ENCODE results near the gene ULK4. TPM values are rescaled to one million over a fixed set of nuclear protein-coding genes. Genes with fewer than 3 reads are reported as not detected.

ULK4 gene
- total RNA-seq, 2 experiments from 2014 or later = 21.0 to 21.6 TPM

DNA sequence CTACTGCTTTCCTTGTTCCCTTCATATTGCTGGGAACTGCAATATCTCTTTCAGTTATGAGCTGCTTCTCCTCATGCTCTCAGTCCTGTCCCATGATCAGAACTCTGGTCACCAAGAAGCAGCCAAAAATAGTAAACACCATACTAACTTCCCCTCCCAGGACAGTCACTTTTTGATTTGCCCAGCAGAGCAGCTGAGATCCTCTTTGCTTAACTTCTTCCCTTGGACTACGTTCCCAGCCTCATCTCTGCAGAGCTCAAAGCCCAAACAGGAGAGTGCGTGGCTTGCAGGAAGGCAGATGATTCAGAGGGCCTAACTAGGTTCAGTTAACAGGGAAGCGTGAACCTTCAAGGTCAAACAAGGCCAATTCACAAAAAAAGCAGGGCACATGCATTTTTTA is 609.4 kb downstream of the ULK4 start:
- Mint-ChIP-seq H3K9me3 (no peaks in the 10 kb centered on the region), H3K4me3 (no peak overlapping the region), H3K27me3 (no peaks in the 10 kb centered on the region), H3K36me3 (ENCODE audit: low read depth) (no peaks in the 10 kb centered on the region), H3K4me1 (no peaks in the 10 kb centered on the region), H3K27ac (no peak overlapping the region)
- DNase-seq = no peak
- CTCF ChIA-PET = no interaction called here
- POLR2A ChIA-PET = no interaction called here

GRCh38 chr3:41350441-41350840 is 611.5 kb downstream of the ULK4 start:
- Mint-ChIP-seq H3K9me3 (peaks cover 1% of the 10 kb centered on the region), H3K36me3 (ENCODE audit: low read depth) (no peaks in the 10 kb centered on the region), H3K27me3 (no peaks in the 10 kb centered on the region), H3K4me3 (no peak overlapping the region), H3K4me1 (no peaks in the 10 kb centered on the region), H3K27ac (no peak overlapping the region)
- ChIA-PET CTCF (no interaction called here), POLR2A (no interaction called here)
- DNase-seq = no peak

- ChIA-PET CTCF (interaction anchor here (1.1 kb wide), 1 partner anchor 8 kb away, joined by 3 read pairs; no protein-coding TSS in a partner anchor), POLR2A (no interaction called here)
- Mint-ChIP-seq H3K9me3 (peaks cover 3% of the 10 kb centered on the region), H3K36me3 (ENCODE audit: low read depth) (no peaks in the 10 kb centered on the region), H3K4me3 (no peak overlapping the region), H3K27ac (no peak overlapping the region), H3K4me1 (no peaks in the 10 kb centered on the region), H3K27me3 (no peaks in the 10 kb centered on the region)
- no peak for DNase-seq
Observed at GRCh38 chr3:41348401-41348800, 613.5 kb downstream of the ULK4 start.

DNA sequence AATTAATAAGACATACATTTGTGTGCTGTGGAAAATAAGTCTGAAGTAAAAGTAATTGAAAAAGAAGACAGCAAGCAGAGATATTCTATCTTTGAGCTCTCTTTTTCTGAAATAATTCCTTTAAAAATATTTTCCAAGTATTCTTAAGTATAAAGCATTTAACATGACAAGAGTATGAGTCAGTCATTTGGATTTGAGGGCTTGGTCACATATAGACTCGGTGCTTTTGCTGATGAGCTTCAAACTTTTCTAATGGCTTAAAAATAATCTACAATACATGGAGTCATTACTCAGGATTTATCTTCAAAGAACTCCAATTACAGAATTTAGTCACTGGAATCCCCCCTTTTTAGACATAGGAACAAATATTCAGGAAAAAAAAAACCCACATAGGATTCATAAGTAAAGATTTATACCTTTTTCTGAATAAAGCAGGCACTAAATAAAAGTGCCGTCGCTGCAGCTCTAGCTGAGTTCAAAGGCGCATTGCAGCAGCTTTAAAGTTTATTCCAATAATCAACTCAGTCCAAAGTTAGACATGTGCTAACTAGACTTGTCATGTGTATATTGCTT is 615.1 kb downstream of the ULK4 start:
- H3K4me3 Mint-ChIP-seq = no peak overlapping the region
- POLR2A ChIA-PET = no interaction called here

DNA sequence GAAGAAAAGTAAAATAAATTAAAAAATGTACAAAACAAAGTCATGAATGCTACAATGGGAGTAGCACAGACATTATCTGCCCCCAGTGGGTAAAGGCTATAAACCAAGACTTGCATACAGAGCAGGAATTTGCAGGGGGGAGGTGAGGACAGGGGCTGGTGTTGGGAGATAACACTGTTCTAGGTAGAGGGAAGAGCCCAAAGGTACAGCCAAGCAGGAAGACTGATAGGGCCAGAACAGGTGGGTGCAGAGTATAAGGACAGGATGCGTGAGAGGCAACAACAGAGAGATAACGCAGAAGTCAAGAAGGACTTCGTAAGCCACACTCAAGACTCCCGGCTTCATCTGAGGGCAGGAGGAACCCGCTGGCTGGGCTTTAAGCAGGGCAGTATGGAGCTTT is 616.1 kb downstream of the ULK4 start:
- POLR2A ChIA-PET = no interaction called here
- peaks cover 3% of the 10 kb centered on the region for H3K9me3 Mint-ChIP-seq
- no peak overlapping the region for H3K4me3 Mint-ChIP-seq
- no peaks in the 10 kb centered on the region for H3K27me3 Mint-ChIP-seq
- no peak overlapping the region for H3K27ac Mint-ChIP-seq
- no peak for DNase-seq
- CTCF ChIA-PET = no interaction called here
- H3K36me3 Mint-ChIP-seq (ENCODE audit: low read depth) = no peaks in the 10 kb centered on the region
- H3K4me1 Mint-ChIP-seq = no peaks in the 10 kb centered on the region

More for the DNA sequence above, 615.1 kb downstream of the ULK4 start:
- Mint-ChIP-seq H3K27me3 (no peaks in the 10 kb centered on the region), H3K27ac (no peak overlapping the region), H3K36me3 (ENCODE audit: low read depth) (no peaks in the 10 kb centered on the region), H3K4me1 (no peaks in the 10 kb centered on the region), H3K9me3 (peaks cover 3% of the 10 kb centered on the region)
- CTCF ChIA-PET = no interaction called here
- DNase-seq = no peak

DNA sequence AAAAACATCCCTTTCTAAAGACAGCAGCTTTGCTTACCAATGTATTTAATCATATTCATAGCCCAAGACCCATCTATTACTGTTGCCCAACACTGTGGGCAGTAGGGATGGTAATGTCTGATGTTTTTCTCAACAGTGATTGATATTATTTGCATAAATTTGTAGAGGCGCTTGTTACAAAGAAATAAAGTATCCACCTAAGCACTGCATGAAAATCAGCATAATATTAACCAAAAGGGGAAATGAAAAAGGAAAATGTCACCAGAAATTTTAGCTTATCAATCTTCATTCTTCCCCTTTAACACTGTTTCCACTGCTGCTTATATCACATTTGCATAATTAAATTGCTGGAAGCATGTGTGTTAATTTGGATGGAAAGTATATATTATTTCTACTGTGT is 622.1 kb downstream of the ULK4 start:
- H3K4me3 Mint-ChIP-seq = no peak overlapping the region
- no peaks in the 10 kb centered on the region for H3K9me3 Mint-ChIP-seq
- CTCF ChIA-PET = interaction anchor here (0.8 kb wide), 1 partner anchor 9 kb away, joined by 3 read pairs; no protein-coding TSS in a partner anchor
- no peak overlapping the region for H3K27ac Mint-ChIP-seq
- POLR2A ChIA-PET = no interaction called here
- no peaks in the 10 kb centered on the region for H3K27me3 Mint-ChIP-seq
- H3K36me3 Mint-ChIP-seq (ENCODE audit: low read depth) = no peaks in the 10 kb centered on the region
- no peaks in the 10 kb centered on the region for H3K4me1 Mint-ChIP-seq
- DNase-seq = no peak

DNA sequence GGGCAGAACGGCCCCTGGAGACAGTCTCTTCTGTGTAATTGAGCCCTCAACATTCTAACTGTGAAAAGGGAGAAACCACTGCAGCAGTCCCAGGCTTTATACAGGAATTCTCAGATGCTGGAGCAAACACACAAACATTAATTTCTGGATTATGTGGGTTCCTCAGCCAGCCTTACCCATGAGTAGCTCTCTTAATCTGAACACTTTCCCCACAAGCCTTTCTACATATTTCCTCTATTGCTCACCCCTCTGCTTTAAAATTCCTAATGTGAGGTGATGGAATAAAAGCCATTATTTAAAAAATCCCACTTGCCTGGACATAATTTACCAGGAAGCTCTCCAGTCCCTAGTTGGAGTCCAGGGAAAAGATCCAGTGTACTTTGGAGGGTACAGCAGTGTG is 623.6 kb downstream of the ULK4 start:
- Mint-ChIP-seq H3K9me3 (no peaks in the 10 kb centered on the region), H3K4me1 (no peaks in the 10 kb centered on the region), H3K36me3 (ENCODE audit: low read depth) (no peaks in the 10 kb centered on the region), H3K4me3 (no peak overlapping the region), H3K27ac (no peak overlapping the region), H3K27me3 (no peaks in the 10 kb centered on the region)
- CTCF ChIA-PET = no interaction called here
- POLR2A ChIA-PET = no interaction called here
- no peak for DNase-seq

DNA sequence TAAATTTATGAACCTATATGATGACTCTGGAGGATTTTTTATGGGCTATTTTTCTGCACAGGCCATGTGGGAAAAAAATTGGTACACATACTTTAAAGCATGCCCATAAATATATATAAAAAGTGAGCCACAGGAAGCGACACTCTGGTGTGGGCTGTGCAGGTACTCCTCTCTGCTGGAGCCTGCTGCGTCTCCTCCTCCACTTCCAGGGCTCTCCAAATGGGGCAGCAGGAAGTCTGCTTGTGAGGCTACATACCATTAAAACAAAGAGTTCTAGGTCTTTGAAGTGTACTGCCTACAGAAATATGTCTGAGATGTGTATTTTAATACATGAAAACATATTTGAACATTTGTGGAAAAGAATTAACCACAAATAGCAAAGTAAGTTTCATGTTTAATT is 627.5 kb downstream of the ULK4 start:
- Mint-ChIP-seq H3K36me3 (ENCODE audit: low read depth) (no peaks in the 10 kb centered on the region), H3K4me1 (no peaks in the 10 kb centered on the region), H3K27me3 (no peaks in the 10 kb centered on the region), H3K4me3 (no peak overlapping the region), H3K27ac (no peak overlapping the region), H3K9me3 (no peaks in the 10 kb centered on the region)
- no peak for DNase-seq
- ChIA-PET POLR2A (no interaction called here), CTCF (no interaction called here)

DNA sequence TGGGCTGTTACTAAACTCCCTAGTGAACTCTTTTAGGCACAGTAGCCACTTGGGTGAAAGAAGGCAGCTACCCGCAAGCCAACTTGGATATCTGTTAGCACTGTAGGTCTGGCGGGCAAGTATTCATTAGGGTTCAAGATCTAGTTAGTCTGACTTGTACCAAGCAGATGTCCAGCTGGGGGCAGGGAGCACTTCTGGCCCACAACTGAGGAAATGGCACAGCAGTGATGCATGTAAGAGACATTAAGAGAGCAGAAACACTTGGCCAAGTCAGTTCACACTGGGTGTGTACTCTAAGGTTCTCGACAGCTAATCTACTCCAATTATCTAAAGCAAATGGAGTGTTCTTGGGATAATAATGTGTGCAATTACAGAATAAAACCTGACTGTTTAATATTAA is 630.9 kb downstream of the ULK4 start:
- ChIA-PET POLR2A (no interaction called here), CTCF (no interaction called here)
- no peak overlapping the region for H3K27ac Mint-ChIP-seq
- no peaks in the 10 kb centered on the region for H3K9me3 Mint-ChIP-seq
- H3K27me3 Mint-ChIP-seq = no peaks in the 10 kb centered on the region
- no peaks in the 10 kb centered on the region for H3K4me1 Mint-ChIP-seq
- no peaks in the 10 kb centered on the region for H3K36me3 Mint-ChIP-seq (ENCODE audit: low read depth)
- H3K4me3 Mint-ChIP-seq = no peak overlapping the region
- DNase-seq = no peak

GRCh38 chr3:41330465-41330864 is 631.4 kb downstream of the ULK4 start:
- no peak for DNase-seq
- Mint-ChIP-seq H3K27me3 (no peaks in the 10 kb centered on the region), H3K27ac (no peak overlapping the region), H3K4me3 (no peak overlapping the region), H3K9me3 (no peaks in the 10 kb centered on the region), H3K36me3 (ENCODE audit: low read depth) (no peaks in the 10 kb centered on the region), H3K4me1 (no peaks in the 10 kb centered on the region)
- ChIA-PET POLR2A (no interaction called here), CTCF (no interaction called here)

DNA sequence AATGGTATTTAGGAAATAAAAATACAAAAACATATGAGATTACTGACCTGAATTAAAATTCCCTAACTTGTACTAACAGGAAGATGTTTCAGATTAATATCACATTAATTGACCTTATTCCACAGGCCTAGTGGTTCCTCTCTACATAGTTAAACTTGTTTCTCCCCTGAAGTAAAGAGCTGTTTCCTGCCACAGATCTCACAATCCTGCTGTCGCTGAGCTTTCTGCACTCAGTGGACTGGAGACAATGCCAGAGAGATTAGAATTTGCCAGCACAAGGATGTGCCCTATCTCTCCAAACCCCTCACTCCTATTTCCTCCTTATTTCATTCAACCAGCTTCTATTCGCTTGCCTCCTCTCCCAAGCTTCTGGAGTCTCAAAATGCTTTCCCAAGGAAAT is 632.0 kb downstream of the ULK4 start:
- ChIA-PET POLR2A (no interaction called here), CTCF (interaction anchor here (0.6 kb wide), 1 partner anchor 574 kb away, joined by 3 read pairs; no protein-coding TSS in a partner anchor)
- Mint-ChIP-seq H3K27ac (no peak overlapping the region), H3K4me3 (no peak overlapping the region), H3K36me3 (ENCODE audit: low read depth) (no peaks in the 10 kb centered on the region), H3K27me3 (no peaks in the 10 kb centered on the region), H3K4me1 (no peaks in the 10 kb centered on the region), H3K9me3 (no peaks in the 10 kb centered on the region)
- DNase-seq = no peak

GRCh38 chr3:41328926-41329325 is 633.0 kb downstream of the ULK4 start:
- Mint-ChIP-seq H3K36me3 (ENCODE audit: low read depth) (no peaks in the 10 kb centered on the region), H3K27ac (no peak overlapping the region), H3K9me3 (no peaks in the 10 kb centered on the region), H3K27me3 (no peaks in the 10 kb centered on the region), H3K4me3 (no peak overlapping the region), H3K4me1 (no peaks in the 10 kb centered on the region)
- ChIA-PET POLR2A (no interaction called here), CTCF (no interaction called here)
- no peak for DNase-seq

DNA sequence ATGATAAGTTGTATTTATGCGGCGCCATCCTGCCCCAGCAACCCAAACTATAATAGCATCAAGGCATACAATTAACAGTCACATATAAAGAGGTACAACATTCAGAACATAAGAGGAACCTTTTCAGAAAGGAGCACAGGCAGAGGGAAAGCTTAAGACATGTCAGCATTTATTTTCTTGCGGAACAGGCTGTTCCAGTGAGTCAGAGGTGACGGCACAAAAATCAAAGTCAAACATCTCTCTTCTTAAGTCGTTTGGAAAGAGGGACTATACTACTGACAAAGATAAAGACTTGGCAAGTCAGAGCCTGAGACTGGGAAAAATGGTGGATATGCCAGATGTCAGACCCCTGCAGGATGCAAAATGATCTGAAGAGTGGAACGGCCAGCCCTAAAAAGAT is 634.2 kb downstream of the ULK4 start:
- H3K9me3 Mint-ChIP-seq = no peaks in the 10 kb centered on the region
- no peaks in the 10 kb centered on the region for H3K36me3 Mint-ChIP-seq (ENCODE audit: low read depth)
- no peak for DNase-seq
- no peaks in the 10 kb centered on the region for H3K4me1 Mint-ChIP-seq
- ChIA-PET POLR2A (no interaction called here), CTCF (no interaction called here)
- H3K27me3 Mint-ChIP-seq = no peaks in the 10 kb centered on the region
- H3K4me3 Mint-ChIP-seq = no peak overlapping the region
- no peak overlapping the region for H3K27ac Mint-ChIP-seq

GRCh38 chr3:41324156-41324475 is 637.8 kb downstream of the ULK4 start:
- POLR2A ChIA-PET = no interaction called here
- H3K9me3 Mint-ChIP-seq = no peaks in the 10 kb centered on the region

More at GRCh38 chr3:41324156-41324475, 637.8 kb downstream of the ULK4 start:
- H3K27ac Mint-ChIP-seq = no peak overlapping the region
- no peaks in the 10 kb centered on the region for H3K27me3 Mint-ChIP-seq
- H3K4me3 Mint-ChIP-seq = no peak overlapping the region
- CTCF ChIA-PET = no interaction called here
- no peaks in the 10 kb centered on the region for H3K36me3 Mint-ChIP-seq (ENCODE audit: low read depth)
- no peaks in the 10 kb centered on the region for H3K4me1 Mint-ChIP-seq
- DNase-seq = no peak
